Urothelium cell line (cell line): Measurements from ENCODE around the gene MDFI.

Experiments used
- DNase-seq: peaks from one replicate; pipeline ENCODE4 v3.0.0; 2011; ENCODE audit warnings: low spot score, mixed read lengths
- FAIRE-seq: peaks from 2 replicates; lab custom pipeline; 2011; peaks lifted over from hg19 to GRCh38; lab: Jason Lieb, UNC

MDFI gene, protein sequence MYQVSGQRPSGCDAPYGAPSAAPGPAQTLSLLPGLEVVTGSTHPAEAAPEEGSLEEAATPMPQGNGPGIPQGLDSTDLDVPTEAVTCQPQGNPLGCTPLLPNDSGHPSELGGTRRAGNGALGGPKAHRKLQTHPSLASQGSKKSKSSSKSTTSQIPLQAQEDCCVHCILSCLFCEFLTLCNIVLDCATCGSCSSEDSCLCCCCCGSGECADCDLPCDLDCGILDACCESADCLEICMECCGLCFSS

DNA sequence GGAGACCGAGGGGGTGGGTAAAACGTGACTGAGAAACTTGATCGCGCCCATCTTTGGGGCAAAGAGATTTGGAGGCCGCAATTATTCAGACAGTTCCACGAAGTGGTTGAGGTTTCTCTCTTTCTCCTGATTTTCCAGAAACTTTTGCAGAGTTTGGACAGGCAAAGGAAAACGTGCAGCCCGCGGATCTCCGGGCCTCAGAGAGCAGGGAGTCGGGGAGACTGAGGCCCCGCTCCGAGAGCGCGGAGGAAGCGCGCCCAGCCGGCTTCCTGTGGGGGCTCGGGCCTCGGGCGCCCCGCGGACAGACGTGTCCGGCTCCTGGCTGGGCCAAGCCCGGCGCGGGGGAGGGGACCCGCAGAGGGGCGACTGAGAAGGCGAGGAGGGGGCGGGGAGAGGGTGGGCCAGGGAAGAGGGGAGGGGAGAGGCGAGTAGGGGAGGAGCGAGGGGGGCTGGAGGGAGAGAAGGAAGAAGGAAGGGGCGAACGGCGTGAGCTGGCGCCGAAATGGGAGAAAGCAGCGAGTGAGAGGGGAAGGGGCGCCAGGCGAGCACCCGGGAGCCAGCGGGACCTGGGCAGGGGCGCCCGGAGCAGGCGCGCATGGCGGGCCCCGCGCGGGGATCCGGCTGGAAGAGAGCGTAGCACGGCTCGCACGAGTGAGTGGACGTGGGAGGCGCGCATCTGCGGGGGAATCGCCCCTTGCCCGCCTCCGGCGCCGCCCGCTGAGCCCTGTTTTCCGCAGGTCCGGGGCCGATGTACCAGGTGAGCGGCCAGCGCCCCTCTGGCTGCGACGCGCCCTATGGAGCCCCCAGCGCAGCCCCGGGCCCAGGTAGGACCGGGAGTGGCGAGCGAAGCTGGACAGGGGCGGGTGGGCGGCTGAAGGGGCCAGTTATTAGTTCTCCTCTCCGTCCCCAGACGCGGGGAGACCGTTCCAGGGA is at the start of gene MDFI:
Gene MDFI (plus strand): TSS at position 467 of the 933 bp plus-strand sequence. CDS start 282 bp downstream, at position 749.
- DNase-seq: peak; percentile 46
- no peak for FAIRE-seq

DNA sequence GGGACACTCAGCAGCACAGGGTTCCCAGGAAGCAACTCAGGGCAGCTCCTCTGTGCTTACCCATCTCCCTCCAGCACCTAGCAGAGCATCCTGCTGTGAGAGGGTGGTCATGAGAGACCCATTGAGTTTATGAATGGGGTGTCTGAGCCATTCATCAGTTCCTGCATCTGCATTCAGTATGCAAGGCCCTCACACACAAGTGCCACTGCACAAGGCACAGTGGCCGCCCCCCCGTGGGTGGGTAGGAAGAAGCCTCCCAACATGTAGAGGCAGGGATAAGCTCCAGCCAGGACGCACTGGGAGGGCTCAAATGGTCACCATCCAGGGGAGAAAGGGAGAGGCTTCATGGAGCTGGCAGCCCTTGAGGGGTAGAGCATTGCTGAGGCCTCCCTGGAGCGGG is 49.0 kb upstream of the MDFI start:
- FAIRE-seq (no peak), DNase-seq (no peak)

DNA sequence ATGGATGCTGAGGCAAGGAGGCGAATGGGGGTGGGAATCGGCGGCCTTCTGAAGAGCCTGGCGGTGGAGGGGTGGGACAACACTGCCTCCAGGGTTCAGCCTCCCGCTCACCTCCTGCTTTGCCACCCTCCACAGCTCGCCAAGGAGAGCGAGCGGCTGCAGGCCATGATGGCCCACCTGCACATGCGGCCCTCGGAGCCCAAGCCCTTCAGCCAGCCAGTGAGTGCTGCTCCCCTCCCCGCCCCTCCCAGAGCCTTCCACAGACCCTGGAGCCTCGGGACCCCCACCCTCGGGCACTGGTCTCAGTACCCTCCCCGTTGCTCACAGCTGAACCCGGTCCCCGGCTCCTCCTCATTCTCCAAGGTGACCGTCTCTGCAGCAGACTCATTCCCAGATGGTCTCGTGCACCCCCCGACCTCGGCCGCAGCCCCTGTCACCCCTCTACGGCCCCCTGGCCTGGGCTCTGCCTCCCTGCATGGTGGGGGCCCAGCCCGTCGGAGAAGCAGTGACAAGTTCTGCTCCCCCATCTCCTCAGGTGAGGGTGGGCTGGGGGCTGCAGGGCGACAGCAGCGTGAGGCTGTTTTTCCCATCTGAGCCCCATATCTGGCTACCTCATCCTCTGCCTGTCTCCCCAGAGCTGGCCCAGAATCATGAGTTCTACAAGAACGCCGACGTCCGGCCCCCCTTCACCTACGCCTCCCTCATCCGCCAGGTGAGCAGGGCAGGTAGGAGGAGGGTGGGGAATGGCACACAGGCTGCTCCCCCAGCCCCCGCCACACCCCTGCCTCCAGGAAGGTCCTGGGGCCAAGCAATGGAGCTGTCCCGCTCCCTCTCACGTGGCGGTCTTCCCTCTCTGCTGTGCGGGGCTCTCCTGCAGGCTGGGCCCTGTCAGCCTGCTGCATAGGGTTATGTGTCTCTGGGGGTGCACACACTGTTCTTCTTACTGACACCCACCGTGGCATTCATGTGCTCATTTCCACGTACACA is 48.3 kb upstream of the MDFI start:
- FAIRE-seq: no peak
- no peak for DNase-seq

DNA sequence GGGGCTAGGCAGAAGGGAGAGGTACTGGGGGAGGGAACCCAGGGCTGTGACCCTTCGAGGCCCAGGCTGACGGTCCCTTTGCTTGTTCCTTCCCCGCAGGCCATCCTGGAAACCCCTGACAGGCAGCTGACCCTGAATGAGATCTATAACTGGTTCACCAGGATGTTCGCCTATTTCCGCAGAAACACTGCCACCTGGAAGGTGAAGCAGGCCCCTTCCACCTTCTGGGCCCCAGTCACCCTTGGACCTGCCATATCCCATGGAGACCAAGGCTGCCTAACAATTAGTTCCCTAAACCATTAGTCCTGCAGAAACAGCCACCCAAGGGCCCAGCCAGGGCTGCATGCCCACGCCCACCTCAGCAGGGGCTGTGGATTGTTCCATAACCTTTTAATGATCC is 47.1 kb upstream of the MDFI start:
- DNase-seq: no peak
- no peak for FAIRE-seq

DNA sequence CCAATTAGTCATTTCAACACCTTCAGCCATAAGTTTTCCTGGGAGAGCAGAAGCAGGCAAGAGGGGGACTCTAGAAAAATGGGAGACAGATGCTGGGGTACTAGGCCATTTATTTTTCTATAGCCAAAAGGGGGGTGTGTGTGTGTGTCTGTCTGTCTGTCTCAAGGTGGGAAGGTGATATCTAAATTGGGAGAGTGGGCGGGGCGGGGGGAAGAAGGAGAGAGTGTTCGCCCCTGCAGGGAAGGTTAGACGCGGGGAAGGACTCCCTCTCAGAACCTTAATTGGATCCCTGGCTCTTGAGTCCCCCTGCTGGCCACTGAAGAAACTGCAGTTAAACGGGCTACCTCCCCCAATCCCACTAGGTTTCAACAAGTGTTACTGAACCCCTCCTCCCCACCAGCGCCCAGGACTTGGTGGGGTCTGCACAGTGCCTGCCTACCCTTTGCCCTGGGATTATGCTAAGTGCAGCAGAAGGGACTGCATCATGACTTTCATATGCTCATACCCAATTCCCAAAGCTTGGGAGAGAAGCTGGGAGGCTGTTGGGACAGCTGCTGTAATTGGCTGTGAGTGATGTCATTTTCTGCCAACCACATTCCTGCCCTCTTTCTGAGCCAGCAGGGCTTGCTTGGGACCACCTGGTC is 46.3 kb upstream of the MDFI start:
- no peak for FAIRE-seq
- DNase-seq: peak; percentile 84

DNA sequence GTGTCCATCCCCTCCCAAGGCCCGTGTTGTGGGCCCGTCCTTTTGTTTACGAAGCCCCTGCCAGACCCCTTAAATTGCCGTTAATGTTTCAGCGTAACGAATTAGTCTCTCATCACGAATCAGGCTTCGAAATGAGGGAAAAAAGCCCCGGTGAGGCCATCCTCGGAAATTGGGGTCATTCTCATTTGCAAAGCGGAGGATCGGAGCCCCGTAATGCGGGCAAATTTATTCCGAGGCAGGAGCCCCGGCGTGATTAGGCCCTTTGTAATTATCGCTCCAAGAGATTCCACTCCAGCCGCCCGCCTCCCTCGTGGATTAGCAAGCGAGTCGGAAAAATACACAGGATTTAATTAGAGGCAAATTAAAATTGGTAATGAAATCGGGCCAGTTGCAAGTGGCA is 44.9 kb upstream of the MDFI start:
- DNase-seq: no peak
- FAIRE-seq: no peak

DNA sequence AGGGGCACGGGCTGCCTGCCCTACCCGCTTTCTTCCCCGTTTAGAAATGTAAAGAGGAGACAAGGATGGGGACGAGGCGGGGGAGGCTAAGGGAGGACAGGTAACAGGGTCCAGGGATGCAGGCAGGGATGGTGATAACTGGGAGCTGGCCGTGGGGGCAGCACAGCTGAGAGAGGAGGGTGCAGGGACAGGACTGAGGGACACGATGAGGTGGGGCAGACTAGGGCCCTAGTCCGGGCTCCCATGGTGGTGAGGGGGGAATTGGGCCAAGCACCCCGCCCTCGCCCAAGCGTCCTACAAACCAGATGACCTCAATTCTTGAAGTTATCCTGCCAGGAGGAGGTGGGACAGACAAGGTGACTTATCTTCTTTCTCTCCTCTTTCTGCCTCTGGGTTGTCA is 44.4 kb upstream of the MDFI start:
- FAIRE-seq: no peak
- DNase-seq: no peak

DNA sequence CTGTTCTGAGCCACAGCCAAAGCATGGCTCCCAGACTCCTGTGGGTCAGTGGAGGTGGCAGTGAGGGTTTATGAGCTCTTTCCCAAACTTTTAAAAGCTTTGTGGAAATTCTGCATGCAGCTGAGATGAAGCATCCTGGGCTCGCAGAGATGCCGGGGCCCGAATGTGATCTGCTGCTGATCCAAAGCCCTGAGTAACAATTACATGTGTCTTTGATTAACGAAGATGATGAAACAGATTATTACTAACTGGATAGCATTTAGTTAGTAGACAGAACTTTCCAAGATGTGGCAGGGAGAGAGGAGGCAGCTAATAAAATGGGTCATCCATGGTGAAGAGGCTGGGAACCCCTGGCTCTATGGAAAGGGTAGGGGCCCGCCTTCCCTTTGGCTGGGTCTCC is 43.9 kb upstream of the MDFI start:
- DNase-seq (no peak), FAIRE-seq (no peak)

DNA sequence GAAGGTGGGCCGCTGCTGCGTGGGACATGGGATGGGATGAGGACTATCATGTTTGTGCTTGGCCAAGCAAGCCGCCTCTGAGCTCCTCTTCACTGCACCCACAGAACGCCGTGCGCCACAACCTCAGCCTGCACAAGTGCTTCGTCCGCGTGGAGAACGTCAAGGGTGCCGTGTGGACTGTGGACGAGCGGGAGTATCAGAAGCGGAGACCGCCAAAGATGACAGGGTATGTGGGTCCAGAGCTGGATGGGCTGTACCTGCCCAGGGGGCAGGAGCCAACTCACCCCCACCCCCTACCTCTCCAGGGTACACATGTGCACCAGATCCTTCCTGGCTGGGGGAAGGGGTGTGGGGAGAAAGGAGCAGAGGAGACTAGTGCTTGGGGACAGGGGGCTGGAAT is 43.5 kb upstream of the MDFI start:
- DNase-seq (no peak), FAIRE-seq (peak; percentile 79)

DNA sequence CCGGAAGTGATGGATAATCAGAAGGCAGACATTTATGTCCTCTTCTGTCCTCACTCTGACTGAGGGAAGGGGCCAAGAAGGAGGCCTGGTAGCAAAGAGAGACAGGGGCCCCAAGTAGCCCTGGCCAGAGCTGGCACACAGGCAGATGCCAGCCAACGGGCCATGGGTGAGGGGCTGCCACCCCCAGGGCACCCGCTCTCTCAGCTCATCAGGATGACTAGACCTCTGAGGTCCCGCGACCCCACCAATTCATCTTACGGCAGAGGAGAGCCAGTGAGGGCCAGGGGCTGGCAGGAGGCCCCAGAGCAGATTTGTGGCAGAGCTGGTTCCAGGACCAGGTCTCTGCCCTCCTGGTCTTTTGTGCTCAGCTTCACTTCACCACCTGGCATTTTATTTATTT is 43.1 kb upstream of the MDFI start:
- no peak for DNase-seq
- no peak for FAIRE-seq

DNA sequence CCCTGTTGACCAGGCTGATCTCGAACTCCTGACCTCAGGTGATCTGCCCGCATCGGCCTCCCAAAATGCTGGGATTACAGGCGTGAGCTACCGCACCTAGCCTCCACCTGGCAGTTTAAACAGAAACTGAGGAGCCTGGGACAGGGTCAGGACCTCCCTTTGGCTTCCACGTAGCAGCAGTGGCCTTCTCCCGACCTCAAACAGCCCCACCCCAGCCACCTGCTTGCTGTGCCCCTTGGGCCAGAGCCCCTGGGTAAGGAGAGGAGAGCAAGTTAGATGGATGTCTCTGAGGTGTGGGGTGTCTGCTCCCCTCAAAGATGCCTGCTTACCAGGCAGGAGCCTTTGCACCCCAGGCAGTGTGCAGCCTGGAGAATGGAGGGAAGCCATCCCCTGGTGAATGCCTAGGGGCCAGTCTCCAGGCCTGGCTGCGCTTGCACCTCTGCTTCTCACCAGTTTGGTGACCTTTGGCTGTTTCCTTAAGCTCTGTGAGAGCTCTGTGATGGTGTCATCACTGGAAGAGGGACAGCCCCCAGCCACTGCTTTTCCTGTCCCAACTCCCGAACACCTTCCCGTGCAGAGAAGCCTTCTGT is 42.1 kb upstream of the MDFI start:
- DNase-seq (no peak), FAIRE-seq (no peak)

DNA sequence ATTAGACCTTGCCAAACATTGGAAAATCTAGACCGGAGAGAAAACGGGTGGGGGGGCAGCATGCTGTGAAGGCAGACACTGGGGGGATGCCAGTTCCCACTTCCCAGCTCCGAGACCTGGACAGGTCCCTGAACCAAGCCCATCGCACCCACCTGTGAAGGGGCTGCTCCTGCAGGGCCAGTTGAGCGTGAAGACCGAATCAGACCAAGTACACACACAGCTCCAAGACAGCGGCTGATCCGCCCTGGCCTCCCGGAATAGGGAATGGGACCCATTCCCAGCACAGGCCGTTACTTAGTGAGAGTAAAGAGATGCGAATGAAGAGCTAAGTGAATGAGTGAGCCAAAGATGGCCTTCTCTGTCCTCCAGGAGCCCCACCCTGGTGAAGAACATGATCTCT is 41.5 kb upstream of the MDFI start:
- FAIRE-seq: no peak
- DNase-seq: no peak

DNA sequence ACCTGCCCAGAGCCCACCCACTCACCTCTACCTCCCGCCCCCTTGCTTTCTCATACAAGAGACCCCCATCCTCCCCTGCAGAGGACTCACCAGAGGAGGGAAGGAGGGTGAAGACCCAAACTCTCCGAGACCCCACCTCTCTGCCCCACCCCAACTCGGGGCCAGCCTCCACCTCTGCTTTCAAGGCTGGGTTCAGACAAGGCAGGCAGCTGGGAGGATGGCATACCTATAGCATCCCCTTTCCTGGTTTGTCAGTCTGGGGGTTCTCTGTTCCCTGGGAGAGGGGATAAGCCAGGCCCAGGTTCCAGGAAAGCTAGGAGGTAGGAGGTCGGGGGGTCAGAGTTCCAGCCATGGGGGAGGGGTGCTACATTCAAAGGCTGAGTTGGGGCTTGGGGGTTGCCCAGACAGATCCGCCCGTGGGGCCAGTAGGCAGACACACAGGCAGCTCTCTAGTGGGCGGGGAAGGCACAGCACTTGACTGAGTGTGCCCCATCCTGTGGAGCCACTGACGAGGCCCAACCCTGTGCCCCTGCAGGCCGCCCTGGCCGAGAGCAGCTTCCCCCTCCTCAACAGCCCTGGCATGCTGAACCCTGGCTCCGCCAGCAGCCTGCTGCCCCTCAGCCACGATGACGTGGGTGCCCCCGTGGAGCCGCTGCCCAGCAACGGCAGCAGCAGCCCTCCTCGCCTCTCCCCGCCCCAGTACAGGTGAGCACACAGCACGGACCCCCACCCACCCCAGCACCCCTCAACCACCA is 40.8 kb upstream of the MDFI start:
- DNase-seq (no peak), FAIRE-seq (no peak)

DNA sequence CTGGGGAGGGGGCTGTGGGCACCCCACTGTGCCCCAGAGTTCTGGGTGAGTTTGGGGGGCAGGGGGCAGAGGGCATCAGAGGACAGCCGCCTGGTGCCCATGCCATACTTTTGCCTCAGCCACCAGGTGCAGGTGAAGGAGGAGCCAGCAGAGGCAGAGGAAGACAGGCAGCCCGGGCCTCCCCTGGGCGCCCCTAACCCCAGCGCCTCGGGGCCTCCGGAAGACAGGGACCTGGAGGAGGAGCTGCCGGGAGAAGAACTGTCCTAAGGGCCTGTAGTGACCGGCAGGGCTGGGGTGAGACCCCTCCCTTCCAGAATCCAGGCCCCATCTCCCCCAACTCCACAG is 39.6 kb upstream of the MDFI start:
- FAIRE-seq (no peak), DNase-seq (no peak)

DNA sequence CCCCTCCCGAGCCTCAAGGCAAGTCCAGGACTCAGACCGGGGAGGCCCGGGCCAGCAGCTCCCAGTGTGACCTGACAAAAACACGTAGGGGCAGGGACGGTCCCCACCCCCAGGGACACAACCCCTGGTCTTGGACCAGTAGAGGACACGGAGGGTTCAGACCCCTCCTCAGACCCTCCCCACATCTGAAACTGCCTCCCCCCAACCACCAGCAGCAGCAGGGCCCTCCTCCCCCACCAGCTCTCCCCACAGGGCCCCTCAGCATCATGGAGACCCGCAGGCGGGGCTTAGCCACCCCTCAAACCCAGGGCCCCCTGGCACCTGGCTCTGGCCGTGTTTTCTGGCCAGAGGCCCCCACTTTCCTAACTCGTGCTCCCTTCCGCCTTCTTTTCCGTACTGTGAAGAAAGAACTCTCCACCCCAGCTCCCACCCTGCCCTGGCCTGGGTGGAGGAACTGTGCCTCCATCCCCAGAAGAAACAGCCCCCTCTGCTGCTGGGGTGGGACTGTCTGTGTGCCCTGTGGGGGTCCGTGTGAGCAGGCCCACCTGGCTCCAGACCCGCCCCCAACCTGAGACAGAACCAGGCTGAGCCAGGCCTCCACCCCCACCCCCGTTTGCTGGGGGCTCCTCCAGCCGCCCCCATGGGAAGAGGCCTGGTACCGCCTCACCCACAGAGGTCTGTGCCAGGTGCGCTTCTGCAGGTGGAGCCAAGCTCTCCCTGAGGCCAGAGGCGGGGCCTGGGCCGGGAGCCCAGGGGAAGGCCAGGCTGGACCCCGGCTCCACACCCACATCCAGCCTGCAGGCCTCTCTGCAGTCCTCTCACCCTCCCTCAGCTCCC is 39.0 kb upstream of the MDFI start:
- no peak for FAIRE-seq
- no peak for DNase-seq

DNA sequence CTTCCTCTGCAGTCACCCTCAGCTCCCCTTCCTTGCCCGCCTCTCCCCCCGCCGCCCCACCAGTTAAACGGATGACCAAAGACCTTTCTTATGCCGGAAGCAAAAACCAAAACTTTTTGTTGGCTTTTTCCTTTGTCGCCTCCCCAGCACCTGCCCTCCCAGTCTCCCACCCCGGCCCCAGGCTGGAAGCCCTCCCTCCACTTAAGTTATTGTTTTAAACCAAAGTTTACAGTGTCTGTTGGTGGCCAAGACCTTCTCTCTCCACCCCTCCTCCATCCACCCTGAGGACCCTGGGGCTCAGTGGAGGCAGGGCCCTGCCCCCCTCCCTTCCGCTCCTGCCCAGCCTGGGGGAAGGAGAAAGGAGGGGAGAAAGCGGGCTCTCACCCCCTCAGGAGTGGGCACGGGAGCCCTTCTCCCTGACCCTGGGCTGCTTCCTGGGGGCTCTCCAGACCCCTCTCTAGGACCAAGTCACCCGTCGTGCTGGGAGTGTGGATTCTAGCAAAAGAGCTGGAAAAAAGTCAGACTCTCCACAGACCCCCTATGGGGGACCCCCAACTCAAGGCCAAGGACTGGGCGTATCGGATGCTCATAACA is 38.3 kb upstream of the MDFI start:
- DNase-seq: no peak
- FAIRE-seq: no peak

DNA sequence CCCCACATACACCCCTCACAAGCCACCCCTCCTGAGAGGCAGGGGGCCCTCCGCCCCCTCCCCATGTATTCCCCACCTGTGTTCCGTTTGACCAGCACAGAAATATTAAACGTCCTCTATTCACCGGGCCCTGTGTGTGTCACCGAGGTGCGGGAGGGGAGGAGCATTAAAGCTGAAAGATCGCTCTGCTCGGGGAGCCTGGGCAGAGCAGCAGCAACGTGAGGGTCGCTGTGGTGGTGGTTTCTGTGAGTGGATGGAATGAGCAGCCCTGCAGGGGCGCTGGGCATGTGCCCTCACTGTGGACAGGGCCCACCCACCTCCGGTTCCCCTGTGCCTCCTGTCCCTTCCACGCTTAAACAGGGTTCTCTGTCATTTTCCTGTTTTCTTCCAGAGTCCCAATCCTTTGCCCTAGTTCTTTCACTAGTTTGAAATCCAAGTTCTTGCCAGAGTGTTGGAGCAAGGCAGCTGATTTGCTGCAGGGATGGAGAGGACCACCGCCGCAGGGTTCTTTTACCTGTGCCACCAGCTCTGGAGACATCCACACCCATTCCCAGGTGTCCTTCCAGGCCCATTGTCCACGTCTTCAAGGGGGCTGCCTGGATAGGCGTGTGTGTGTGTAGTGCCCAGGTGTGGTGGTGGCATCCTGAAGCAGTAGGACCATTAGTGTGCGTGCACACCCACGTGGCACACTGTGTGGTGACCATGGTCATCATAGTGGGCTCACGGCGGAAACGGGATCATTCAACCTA is 37.6 kb upstream of the MDFI start:
- no peak for FAIRE-seq
- DNase-seq: no peak

DNA sequence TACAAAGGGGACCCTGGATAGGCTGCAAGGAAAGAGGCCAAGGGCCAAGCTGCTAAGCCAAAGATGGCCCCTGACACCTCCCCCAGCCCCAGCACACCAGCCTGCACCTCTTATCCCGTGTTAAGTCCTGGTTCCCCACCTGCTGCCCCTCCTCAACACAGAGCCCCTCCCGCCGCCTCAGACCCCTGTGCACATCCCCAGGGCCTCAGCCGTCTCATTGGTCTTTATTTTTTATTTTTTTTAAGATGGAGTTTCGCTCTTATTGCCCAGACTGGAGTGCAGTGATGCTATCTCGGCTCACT is 37.1 kb upstream of the MDFI start:
- no peak for FAIRE-seq
- DNase-seq: no peak
